GM18951 (cell line): ENCODE results near the gene PTPRM.

Experiments used
- POLR2A ChIP-seq: IDR thresholded peaks from 4 replicates; pipeline ENCODE4 v1.6.1; 2011; ENCODE audit warnings: mild to moderate bottlenecking; ENCODE audit not compliant: insufficient read length, insufficient read depth; ENCODE audit errors: extremely low read depth
- in situ Hi-C: fragments of 300-500 bp; cut with MboI; formaldehyde crosslinking; loops from one replicate; pipeline ENCODE4 v1.12.0; 2022; ENCODE audit warnings: low sequenced_read_pairs, mixed read lengths, inconsistent platforms; ENCODE audit not compliant: unreplicated experiment

PTPRM gene

GRCh38 chr18:7918701-7919100 lies 351.6 kb downstream of the PTPRM start:
- in situ Hi-C loops, result no loop called here
- TF ChIP-seq POLR2A, result no peak

DNA sequence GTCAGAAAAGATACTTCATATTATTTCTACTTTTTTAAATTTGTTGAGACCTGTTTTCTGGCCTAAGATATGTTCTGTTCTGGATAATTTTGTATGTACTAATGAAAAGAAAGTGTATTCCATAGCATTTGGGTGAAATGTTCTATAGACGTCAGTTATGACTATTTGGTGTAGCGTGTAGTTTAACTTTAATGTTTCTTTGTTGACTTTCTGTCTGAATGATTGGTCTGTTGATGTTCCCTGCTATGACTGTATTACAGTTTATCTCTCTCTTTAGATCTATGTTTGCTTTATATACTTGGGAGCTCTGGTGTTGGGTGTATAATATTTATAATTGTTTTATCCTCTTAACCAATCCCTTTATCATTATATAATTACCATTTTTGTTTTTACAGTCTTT lies 352.4 kb downstream of the PTPRM start:
- TF ChIP-seq POLR2A, result no peak
- in situ Hi-C loops, result no loop called here

DNA sequence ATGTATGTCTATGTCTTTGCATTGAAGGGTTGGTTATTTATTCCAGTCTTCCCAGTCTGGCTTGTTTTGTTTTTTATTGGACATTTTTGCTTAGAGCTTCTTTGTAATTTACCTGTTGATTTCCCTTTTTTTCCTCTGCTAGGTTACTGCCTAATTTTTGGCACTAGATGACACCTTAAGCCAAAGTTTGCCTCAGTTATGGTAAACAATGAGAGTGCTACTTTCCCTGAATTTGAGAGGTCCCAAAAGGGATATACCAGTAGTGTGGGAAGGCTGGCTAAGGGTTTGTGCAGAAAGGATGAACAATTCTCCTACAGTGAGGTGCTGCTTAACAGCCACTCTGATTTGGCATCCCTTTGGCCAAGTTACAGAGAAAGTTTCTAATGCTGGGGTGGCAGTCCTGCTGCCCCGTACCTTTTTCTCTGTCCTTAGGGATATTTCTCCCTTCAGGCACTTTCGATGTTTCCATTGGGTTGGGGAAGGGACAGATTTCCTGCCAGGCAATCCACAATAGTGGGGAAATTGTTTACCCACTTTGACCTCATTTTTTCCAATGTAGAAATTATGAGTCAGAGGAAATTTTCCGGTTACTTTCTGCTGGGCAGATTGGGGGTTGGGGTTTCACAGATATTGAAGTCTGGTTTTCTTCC lies 354.9 kb downstream of the PTPRM start:
- TF ChIP-seq POLR2A, result no peak
- in situ Hi-C loops, result no loop called here

GRCh38 chr18:7923105-7923504 lies 356.0 kb downstream of the PTPRM start:
- in situ Hi-C loops, result no loop called here
- no peak for TF ChIP-seq POLR2A

DNA sequence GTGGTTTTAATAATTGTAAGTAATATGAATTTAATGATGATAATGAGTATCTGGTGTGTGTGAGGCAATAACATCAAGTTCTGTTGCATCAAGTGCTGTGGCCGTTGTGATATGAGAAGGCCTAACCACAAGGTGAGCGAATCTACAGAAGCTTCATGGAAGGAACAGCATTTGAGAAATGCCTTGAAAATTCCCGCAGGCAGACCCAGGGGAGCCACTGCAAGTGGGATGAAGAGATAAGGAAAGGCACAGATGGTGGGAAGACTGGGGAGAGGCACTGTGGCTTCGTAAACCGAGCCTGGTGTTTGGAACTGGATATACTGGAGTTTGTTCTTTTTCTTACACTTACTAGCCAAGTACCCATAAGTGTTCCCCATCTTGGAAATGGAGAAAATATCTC lies 357.5 kb downstream of the PTPRM start:
- no peak for TF ChIP-seq POLR2A
- in situ Hi-C loops, result no loop called here

- in situ Hi-C loops, result no loop called here
- no peak for TF ChIP-seq POLR2A
Observed at GRCh38 chr18:7926526-7926925, 359.4 kb downstream of the PTPRM start.

DNA sequence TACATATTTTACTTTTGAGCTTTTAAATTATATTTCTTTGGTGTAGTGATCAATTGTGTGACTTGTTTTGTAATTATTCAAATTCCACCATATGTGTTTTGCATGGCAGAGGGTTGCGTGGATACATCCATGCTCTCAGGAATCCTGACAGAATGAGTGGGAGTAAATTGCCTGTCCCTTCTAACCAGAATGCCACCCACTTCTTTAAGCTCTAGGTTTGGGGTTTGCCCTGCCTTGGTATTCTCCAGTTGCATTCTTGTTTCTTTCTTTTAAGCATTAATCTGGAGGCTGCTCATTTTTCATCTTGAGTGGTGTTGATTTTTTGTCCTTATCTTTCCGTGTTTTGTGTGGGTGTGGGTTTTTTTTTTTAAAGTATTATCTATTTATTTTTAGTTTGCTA lies 360.0 kb downstream of the PTPRM start:
- in situ Hi-C loops, result no loop called here
- no peak for TF ChIP-seq POLR2A

DNA sequence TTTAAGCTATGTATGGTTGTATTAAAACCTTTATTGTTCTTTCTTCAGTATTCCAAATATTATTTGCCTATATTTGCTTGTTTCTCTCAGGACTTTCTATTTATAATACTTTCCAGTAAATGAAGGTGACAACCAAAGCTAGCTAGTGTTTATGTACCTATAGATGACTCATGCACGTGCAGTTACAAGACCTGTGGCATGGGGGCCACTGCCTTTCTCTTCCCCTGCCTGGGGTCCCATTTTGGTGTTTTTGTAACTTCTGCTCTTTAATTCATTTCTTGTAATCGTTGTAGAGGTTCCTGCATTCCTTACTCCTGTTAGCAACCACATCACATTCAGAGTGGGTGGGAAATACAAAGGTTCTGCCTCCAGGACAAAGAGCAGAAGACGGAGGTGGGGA lies 364.6 kb downstream of the PTPRM start:
- no peak for TF ChIP-seq POLR2A
- in situ Hi-C loops, result no loop called here

DNA sequence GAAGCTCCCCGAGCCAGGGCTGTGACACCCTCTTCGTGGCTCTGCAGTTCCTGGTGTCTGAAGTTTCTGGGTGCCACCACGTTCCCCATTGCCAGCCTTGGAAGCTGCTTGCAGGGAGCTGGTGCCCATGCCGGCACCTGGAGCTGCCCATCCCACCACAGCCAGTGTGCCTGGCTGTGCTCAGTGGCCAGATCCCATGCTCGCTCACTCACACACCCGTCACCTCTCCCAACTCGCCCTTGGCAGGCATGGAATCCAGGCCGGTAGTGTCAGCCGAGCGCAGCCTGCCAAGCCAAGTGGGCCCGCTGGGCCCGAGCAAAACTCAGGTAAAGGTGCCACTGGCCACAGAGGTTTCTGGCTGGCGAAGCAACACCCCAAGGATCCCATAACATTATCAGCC lies 370.2 kb downstream of the PTPRM start:
- in situ Hi-C loops, result no loop called here
- no peak for TF ChIP-seq POLR2A

DNA sequence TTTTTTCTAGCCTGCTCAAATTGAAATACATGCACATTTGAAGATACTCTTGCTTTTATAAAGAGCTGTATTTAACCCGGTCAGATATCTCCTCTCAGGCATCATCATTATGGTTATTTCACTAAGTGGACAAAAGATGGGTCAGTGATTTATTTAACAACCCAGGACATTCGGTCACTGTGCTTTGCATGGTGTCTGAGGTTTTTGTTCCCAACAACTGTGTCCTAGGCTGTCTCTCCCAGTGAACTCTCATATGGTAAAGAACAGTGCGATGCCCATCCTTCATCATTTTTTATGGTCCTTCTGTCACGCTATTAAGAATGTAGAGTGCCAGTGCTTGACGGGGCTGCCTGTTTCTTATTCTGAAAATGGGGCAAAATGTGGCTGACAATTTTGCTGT lies 372.4 kb downstream of the PTPRM start:
- TF ChIP-seq POLR2A, result no peak

DNA sequence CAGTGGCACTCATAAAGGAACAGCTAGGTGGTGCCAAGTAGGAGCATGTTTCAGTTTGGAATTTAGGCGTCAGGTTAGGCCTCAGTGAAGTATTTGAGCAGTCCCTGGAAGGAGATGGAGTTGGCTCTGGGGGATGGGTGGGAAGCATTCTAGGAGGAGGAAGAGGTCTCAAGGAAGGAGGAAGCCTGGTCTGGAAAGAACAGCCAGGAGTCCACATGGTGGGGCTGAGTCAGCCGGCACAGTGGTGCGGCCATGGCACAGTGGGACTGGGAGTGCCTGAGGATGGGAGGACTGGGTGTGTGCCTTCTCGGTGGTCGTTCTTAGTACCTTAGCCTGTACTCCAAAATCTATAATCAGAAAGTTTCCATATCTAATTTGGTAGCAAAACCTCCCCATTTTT lies 373.3 kb downstream of the PTPRM start:
- TF ChIP-seq POLR2A, result no peak
- in situ Hi-C loops, result no loop called here

More for the DNA sequence above, 372.4 kb downstream of the PTPRM start:
- in situ Hi-C loops, result no loop called here

DNA sequence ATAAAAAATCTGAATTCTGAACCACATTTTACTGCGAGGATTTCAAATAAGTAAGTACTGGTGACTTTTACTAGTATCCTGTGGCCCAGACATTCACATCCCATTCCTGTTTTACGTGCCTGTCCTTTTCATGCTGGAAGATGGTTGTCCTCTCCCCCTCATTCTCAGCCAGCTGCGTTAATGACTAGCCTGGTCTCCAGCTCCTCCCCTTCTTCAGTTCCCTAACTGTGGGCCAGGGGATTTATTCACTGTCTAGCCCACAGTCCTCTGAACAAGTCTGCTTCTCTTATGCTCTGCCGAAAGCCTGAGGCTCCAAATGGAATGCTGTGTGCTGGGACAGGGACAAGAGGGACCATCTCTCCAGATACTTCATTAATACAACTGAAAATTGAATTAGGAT lies 373.9 kb downstream of the PTPRM start:
- no peak for TF ChIP-seq POLR2A
- in situ Hi-C loops, result no loop called here

GRCh38 chr18:7941533-7941932 lies 374.4 kb downstream of the PTPRM start:
- no peak for TF ChIP-seq POLR2A
- in situ Hi-C loops, result no loop called here

GRCh38 chr18:7945882-7946281 lies 378.8 kb downstream of the PTPRM start:
- in situ Hi-C loops, result no loop called here
- no peak for TF ChIP-seq POLR2A
